Activated CD8-positive, alpha-beta memory T cell treated with anti-CD3 and anti-CD28 coated beads for 1 hour (primary cell): ENCODE measurements around the gene MYO9A.

Experiments
- DNase-seq, 2 donors: peaks; one replicate each; pipeline ENCODE4 v3.0.0-alpha.2; 2020; ENCODE audit warnings: low read depth in 1 of 2; ENCODE audit errors: extremely low read depth in 1 of 2

The MYO9A gene

GRCh38 chr15:72118017-72118978 is at the start of gene MYO9A, which contains the start of gene SENP8:
MYO9A (minus strand) TSS chr15:72118150; CDS start chr15:72046563, 71,587 bp downstream.
SENP8 (plus strand) TSS chr15:72118403; CDS start chr15:72139624, 21,221 bp downstream.
- peak; percentile 96 to 99 for DNase-seq

DNA sequence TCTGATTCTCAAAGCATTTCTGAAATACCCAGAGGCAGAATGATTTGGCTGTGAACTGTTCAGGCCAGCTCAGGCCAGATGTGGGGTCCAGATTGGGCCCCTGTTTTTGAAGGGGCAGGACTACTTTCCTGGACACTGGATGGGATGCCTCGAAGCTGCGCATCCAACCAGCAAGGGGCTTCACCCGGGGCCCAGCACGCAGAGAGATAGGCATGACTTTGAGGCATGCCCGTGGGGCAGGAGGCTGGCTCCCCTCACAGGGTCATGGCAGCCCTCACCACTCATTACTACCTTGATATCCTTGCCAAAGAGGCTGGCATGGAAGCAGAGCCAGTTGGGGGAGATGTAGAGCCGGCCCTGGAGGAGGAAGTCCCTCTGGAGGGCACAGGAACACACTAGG is 49.5 kb upstream of the MYO9A start:
- no peak for DNase-seq

GRCh38 chr15:72166716-72167417 is 48.9 kb upstream of the MYO9A start:
- no peak for DNase-seq

DNA sequence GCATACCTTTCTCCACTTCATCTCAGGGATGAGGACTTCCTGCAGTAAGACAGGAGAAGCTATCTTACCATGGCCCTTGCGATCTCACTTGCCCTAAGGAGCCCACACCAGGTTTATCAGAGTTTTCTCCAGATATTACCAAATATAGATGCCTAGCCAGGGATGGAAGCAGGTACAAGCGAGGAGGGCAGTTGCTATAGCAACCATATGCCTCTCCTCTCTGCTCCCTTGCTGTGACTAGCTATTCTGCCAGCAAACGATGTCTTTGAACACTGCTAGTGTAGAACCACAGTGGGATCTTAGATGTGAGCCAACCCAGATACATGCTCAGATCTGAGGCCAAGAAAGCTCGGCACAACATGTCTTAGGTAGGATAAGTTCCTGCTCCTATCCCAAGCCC is 45.8 kb upstream of the MYO9A start:
- DNase-seq, result no peak

- no peak for DNase-seq
Measured at GRCh38 chr15:72162569-72162968, 44.6 kb upstream of the MYO9A start.

DNA sequence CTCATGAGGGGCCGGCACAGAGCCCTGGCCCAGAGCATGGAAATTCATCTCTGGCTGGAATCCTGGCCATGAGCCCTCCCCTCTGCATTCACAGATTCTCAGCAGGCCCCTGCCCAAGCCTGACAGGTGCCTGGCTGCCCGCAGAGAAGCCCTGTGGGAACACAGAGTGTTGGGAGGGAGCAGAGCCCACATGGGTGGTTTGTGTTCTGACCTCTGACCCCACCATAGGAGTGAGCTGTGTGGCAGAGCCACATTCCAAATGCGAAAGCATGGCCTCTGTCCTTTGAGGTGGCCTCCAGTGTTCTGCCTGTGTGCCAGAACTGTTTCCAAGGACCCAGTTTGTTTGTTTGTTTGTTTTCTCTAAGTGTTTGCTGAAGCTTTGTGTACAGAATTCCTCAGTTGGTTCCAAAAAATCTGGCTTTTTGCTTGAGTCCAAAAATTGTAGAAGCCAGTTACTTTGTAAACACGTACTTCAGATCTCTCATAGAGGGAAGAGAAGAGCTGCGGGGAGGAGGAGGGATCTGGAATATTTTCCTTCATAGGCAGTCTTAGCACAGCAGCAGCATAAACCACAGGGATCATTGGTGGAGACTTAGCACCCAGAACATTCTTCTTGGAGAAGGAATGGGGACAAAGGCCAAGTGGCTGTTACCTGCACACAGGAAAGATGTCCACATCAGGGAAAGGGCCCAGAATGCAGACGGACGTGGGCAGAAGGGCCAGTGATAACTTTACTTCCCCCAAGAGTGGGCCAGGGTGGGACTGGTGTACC is 43.6 kb upstream of the MYO9A start:
- no peak for DNase-seq

DNA sequence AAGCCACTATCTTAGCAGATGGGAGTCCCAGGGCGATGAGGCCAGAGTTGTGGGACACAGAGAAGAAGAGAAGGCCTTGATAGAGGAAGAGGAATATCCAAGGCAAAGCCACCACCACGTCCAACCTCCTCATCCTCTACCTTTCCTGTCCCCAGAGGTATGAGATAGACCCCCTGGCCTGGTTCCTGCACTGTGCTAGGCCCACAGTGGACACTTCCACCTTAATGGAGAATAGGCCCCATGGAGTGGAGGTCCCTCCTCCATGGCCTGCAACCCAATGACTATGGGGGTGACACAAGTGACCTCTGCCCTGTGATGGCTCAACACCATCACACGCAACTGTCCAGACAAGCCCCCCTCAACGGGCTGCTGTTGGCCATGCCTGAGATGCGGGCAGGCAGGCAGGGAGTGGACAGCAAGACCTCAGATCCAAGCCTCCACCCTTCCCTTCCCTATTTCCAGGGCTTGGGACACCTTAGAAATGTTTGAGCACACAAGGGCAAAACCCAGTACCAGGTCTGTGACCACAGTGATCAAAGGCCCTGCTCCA is 42.8 kb upstream of the MYO9A start:
- DNase-seq, result no peak

- no peak for DNase-seq
Measured at GRCh38 chr15:72156928-72157327, 39.0 kb upstream of the MYO9A start.

DNA sequence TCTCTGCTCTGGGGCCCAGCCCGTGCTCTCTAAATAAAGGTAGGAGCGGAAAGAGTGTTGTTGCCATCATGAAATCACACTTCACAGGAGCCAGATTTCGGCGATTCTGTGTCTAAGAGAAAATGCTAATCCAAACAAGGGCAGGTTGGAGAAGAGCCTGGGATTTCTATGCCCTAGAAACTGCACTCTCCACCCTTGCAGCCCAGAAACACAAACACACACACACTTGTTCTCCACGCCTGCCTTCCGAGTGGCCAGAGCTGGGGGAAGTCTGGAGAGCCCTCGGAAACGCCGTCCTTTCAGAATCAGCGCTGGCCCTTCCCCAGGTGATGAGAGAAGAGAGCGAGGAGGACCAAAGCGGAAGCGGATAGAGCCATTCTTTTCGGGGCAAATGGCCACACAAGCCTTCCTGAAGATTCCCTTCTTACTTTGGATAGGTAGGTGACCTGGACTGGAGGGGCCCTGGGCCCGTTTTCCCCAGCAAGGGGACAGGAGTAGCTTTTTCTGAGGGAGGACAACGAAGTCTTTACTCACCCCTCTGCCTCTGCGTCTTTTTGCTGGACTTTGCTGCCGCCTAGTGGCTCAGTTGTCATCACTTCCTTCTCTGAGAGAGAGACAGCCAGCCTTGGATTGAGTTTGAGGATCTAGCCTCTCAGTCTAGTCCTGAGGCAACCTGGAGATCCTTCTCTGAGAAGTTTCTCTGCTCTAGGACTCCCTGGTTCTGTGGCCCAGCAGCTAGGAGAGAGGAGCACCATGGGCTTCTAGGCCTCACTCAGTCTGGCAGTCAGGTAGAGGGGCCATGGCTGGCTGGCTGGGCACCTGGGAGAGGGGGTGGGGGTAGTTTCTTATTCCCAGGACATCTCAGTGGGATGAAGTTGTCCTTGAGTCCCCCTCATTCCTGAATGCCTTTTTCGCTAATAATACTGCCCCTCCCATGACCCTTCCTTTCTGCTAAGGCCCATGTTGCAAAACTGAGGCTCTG is 38.0 kb upstream of the MYO9A start:
- DNase-seq, result peak; percentile 55 to 70

DNA sequence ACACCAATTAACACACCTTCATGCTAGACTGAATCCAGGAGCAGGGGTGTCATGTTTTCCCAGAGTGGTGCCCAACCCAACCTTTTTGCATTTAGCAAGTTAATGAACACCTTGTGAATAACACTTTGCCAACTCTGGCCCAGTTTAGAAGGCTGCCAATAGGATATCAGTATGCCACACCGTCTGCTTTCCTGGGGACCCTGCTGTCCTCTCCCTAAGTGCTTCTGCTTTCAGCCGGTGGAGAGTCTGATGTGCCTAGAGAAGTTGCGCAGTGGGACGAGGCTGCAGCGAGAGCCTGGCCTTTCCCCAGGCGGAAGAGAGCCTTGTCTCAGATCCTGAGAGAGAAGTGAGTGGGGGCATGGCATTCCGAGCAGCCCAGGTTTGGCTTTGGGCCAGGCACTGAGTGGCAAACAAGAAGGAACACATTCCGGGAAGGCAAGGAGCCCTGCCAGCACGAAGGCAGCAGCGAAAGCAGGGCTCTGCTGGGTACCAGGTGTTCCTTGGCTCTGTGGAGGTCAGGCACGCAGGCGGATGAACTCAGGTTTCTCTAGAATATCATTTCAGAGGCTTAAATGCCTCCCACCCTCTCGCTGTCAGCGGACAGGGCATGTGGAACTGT is 37.2 kb upstream of the MYO9A start:
- DNase-seq, result no peak

GRCh38 chr15:72154316-72154715 is 36.4 kb upstream of the MYO9A start:
- DNase-seq, result no peak

- DNase-seq, result no peak
Measured at GRCh38 chr15:72153269-72154000, 35.5 kb upstream of the MYO9A start.

GRCh38 chr15:72147418-72147817 is 29.5 kb upstream of the MYO9A start:
- DNase-seq, result no peak

DNA sequence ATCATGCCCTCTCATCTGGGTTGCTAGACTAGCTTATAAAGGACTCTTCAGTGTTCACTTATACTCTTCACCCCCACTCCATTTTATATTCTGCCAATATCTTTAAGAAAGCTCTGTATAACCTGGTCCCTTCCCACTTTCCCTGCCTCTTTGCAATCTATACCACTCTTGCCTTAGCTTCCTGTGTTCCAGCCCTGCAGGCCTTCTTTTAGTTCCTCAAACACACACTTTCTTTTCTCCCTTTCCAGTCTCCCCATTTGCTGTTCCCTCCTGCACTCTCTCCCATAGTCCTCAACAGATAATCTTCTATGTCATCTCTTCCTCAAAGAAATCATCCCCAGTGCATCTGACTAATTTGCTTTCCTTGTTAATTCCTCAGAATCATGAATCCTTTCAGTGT is 29.0 kb upstream of the MYO9A start:
- no peak for DNase-seq

GRCh38 chr15:72146221-72146620 is 28.3 kb upstream of the MYO9A start:
- DNase-seq, result no peak

GRCh38 chr15:72141171-72142084 is 23.5 kb upstream of the MYO9A start:
- DNase-seq, result no peak

GRCh38 chr15:72140088-72140487 is 22.1 kb upstream of the MYO9A start:
- DNase-seq, result no peak
